ENCODE measurements around the gene KDM4D. TPM values are rescaled to one million over a fixed set of nuclear protein-coding genes. Genes with fewer than 3 reads are reported as not detected.
A peak's percentile ranks its signal among the peaks of the same experiment; 100 is the strongest.
"Not testable (repeated sequence)": the region's sequence is repeated elsewhere in the genome, so short reads cannot be mapped to it uniquely, and the experiment has no call there.

The KDM4D gene
- polyA plus RNA-seq, 1 experiment: 1.1 TPM

- Histone ChIP-seq H3K27me3 (ENCODE audit: control insufficient read depth, insufficient read depth, low read length) (no peaks in the 10 kb centered on the region), H3K4me3 (ENCODE audit: low read depth, low read length) (no peak within 1 kb of the TSS), H3K36me3 (ENCODE audit: control insufficient read depth, insufficient read depth, low read length) (no peaks in the 10 kb centered on the region)
- CTCF ChIA-PET: no interaction called here
- TF ChIP-seq CTCF (IDR thresholded peaks at IDR 0.05; ENCODE audit: insufficient read depth, low read depth, low read length): no peak
- POLR2A ChIA-PET: no interaction called here
- no peak for DNase-seq (ENCODE audit: low read depth)
Measured at GRCh38 chr11:95024958-95025357, 51.4 kb downstream of the KDM4D start, which contains the start of gene KDM4E. Gene KDM4E (plus strand): TSS chr11:95025258. CDS start chr11:95025558, 300 bp downstream.

- CTCF ChIA-PET; H3K36me3 ChIP-seq (ENCODE audit: control insufficient read depth, insufficient read depth, low read length); H3K4me3 ChIP-seq (ENCODE audit: low read depth, low read length); H3K27me3 ChIP-seq (ENCODE audit: control insufficient read depth, insufficient read depth, low read length); POLR2A ChIA-PET; DNase-seq (ENCODE audit: low read depth): not testable (repeated sequence)
Measured at GRCh38 chr11:95025594-95025993, 52.1 kb downstream of the KDM4D start.

- DNase-seq (ENCODE audit: low read depth): no peak
- TF ChIP-seq CTCF (IDR thresholded peaks at IDR 0.05; ENCODE audit: insufficient read depth, low read depth, low read length): no peak
- ChIA-PET POLR2A (no interaction called here), CTCF (interaction anchor here (0.7 kb wide), 1 partner anchor 452 kb away, joined by 3 read pairs; no protein-coding TSS in a partner anchor)
- Histone ChIP-seq H3K36me3 (ENCODE audit: control insufficient read depth, insufficient read depth, low read length) (no peaks in the 10 kb centered on the region), H3K27me3 (ENCODE audit: control insufficient read depth, insufficient read depth, low read length) (no peaks in the 10 kb centered on the region), H3K4me3 (ENCODE audit: low read depth, low read length) (no peak overlapping the region)
Measured at GRCh38 chr11:95028357-95028756, 54.8 kb downstream of the KDM4D start.

- no peak for TF ChIP-seq CTCF (IDR thresholded peaks at IDR 0.05; ENCODE audit: insufficient read depth, low read depth, low read length)
Measured at GRCh38 chr11:95033051-95033450, 59.5 kb downstream of the KDM4D start.

GRCh38 chr11:95035316-95035715 is 61.8 kb downstream of the KDM4D start:
- H3K36me3 ChIP-seq (ENCODE audit: control insufficient read depth, insufficient read depth, low read length): no peaks in the 10 kb centered on the region
- no peak overlapping the region for H3K4me3 ChIP-seq (ENCODE audit: low read depth, low read length)
- no peak for DNase-seq (ENCODE audit: low read depth)
- ChIA-PET POLR2A (no interaction called here), CTCF (no interaction called here)
- TF ChIP-seq CTCF (IDR thresholded peaks at IDR 0.05; ENCODE audit: insufficient read depth, low read depth, low read length): no peak
- no peaks in the 10 kb centered on the region for H3K27me3 ChIP-seq (ENCODE audit: control insufficient read depth, insufficient read depth, low read length)

More at GRCh38 chr11:95033051-95033450, 59.5 kb downstream of the KDM4D start:
- H3K36me3 ChIP-seq (ENCODE audit: control insufficient read depth, insufficient read depth, low read length): no peaks in the 10 kb centered on the region
- CTCF ChIA-PET: no interaction called here
- DNase-seq (ENCODE audit: low read depth): no peak
- H3K4me3 ChIP-seq (ENCODE audit: low read depth, low read length): no peak overlapping the region
- POLR2A ChIA-PET: no interaction called here
- H3K27me3 ChIP-seq (ENCODE audit: control insufficient read depth, insufficient read depth, low read length): no peaks in the 10 kb centered on the region

- CTCF ChIA-PET: not testable (repeated sequence)
- peak overlapping the region; percentile 11 for H3K4me3 ChIP-seq (ENCODE audit: low read depth, low read length)
- TF ChIP-seq CTCF (IDR thresholded peaks at IDR 0.05; ENCODE audit: insufficient read depth, low read depth, low read length): peak; percentile 16; the same call in 1 of the 2 replicates
Measured at GRCh38 chr11:95037356-95038035, 64.0 kb downstream of the KDM4D start.

More at GRCh38 chr11:95037356-95038035, 64.0 kb downstream of the KDM4D start:
- DNase-seq (ENCODE audit: low read depth); H3K27me3 ChIP-seq (ENCODE audit: control insufficient read depth, insufficient read depth, low read length); H3K36me3 ChIP-seq (ENCODE audit: control insufficient read depth, insufficient read depth, low read length); POLR2A ChIA-PET: not testable (repeated sequence)
